H1 (cell line): ENCODE measurements around the gene PHLPP1. TPM values are rescaled to one million over a fixed set of nuclear protein-coding genes. Genes with fewer than 3 reads are reported as not detected.

Experiments
- CTCF ChIA-PET: fragments of 300-600 bp; sonication (Branson Sonifier 250); formaldehyde crosslinking; loops from one replicate; lab custom pipeline; 2021; ENCODE audit not compliant: partially characterized antibody; lab: Charles Lee
- POLR2A ChIA-PET: fragments of 300-600 bp; sonication (Branson Sonifier 250); formaldehyde crosslinking; loops from one replicate; lab custom pipeline; 2021; ENCODE audit warnings: inconsistent platforms; ENCODE audit not compliant: partially characterized antibody; lab: Charles Lee
- DNase-seq, 2 experiments: peaks; one replicate each; pipeline versions ENCODE4 v3.0.0 to v3.0.0-alpha.2; 2010 to 2022; ENCODE audit warnings: low spot score in 2 of 2, low read depth in 1 of 2, mixed read lengths in 1 of 2
- FAIRE-seq: peaks from 2 replicates; lab custom pipeline; 2011; peaks lifted over from hg19 to GRCh38; lab: Jason Lieb, UNC
- H2AFZ ChIP-seq: 2 replicates; pipeline ENCODE4 v1.8.1; 2012; ENCODE audit warnings: low read length, inconsistent platforms
- H2AK5ac ChIP-seq: 2 replicates; pipeline ENCODE4 v1.6.1; 2013; ENCODE audit warnings: low read depth, low read length
- H2BK120ac ChIP-seq: replicated peaks from 2 replicates; pipeline ENCODE3; 2013; ENCODE audit warnings: low read depth, low read length, inconsistent platforms
- H2BK12ac ChIP-seq: 2 replicates; pipeline ENCODE4 v1.6.1; 2013; ENCODE audit warnings: low read depth, low read length
- H2BK15ac ChIP-seq: 2 replicates; pipeline ENCODE4 v1.6.1; 2013; ENCODE audit warnings: low read length
- H2BK20ac ChIP-seq: 2 replicates; pipeline ENCODE4 v1.6.1; 2013; ENCODE audit warnings: low read length
- H2BK5ac ChIP-seq: 2 replicates; pipeline ENCODE4 v1.6.1; 2013; ENCODE audit warnings: low read depth, low read length
- H3K14ac ChIP-seq: 2 replicates; pipeline ENCODE4 v1.6.1; 2013; ENCODE audit warnings: inconsistent platforms; ENCODE audit not compliant: insufficient read length
- H3K18ac ChIP-seq: 2 replicates; pipeline ENCODE4 v1.6.1; 2013; ENCODE audit warnings: low read length; ENCODE audit errors: extremely low read depth
- H3K23ac ChIP-seq: 2 replicates; pipeline ENCODE4 v1.6.1; 2013; ENCODE audit warnings: inconsistent platforms; ENCODE audit not compliant: insufficient read length
- H3K23me2 ChIP-seq: 2 replicates; pipeline ENCODE4 v1.6.1; 2013; ENCODE audit warnings: low read depth, low read length
- H3K27ac ChIP-seq: 2 replicates; pipeline ENCODE4 v1.6.1; 2011; ENCODE audit warnings: low read depth, low read length, inconsistent platforms
- H3K27me3 ChIP-seq, 4 experiments: replicated peaks in 1 of 4; 1 replicate in 1 of 4; 2 replicates in 3 of 4; pipeline versions ENCODE4 v1.6.1 to v1.8.1; 2011 to 2013; ENCODE audit warnings: low read length in 3 of 4, mild to moderate bottlenecking in 3 of 4, inconsistent platforms in 2 of 4, mixed read lengths in 2 of 4, moderate library complexity in 1 of 4; ENCODE audit not compliant: control insufficient read depth in 3 of 4, insufficient read depth in 3 of 4; ENCODE audit errors: extremely low read depth in 1 of 4
- H3K36me3 ChIP-seq, 4 experiments: 2 replicates each; pipeline versions ENCODE4 v1.6.1 to v1.8.1; 2011 to 2013; ENCODE audit warnings: mild to moderate bottlenecking in 4 of 4, low read length in 3 of 4, moderate library complexity in 2 of 4, control low read depth in 1 of 4, inconsistent platforms in 1 of 4; ENCODE audit not compliant: insufficient read depth in 4 of 4, control insufficient read depth in 2 of 4
- H3K4ac ChIP-seq: replicated peaks from 2 replicates; pipeline ENCODE3; 2013; ENCODE audit warnings: low read length, low read depth, mixed read lengths, inconsistent platforms; ENCODE audit not compliant: insufficient read length
- H3K4me1 ChIP-seq, 4 experiments: replicated peaks in 1 of 4; 1 replicate in 1 of 4; 2 replicates in 3 of 4; pipeline versions ENCODE4 v1.6.1 to v1.8.1; 2011 to 2013; ENCODE audit warnings: low read length in 3 of 4, inconsistent platforms in 2 of 4, mixed read lengths in 1 of 4; ENCODE audit not compliant: insufficient read depth in 4 of 4, control insufficient read depth in 3 of 4
- H3K4me2 ChIP-seq, 2 experiments: 2 replicates each; pipeline versions ENCODE4 v1.6.1 to v1.8.1; 2011 to 2013; ENCODE audit warnings: low read depth in 2 of 2, low read length in 2 of 2, control low read depth in 1 of 2, inconsistent platforms in 1 of 2, mild to moderate bottlenecking in 1 of 2; ENCODE audit not compliant: insufficient read depth in 1 of 2
- H3K4me3 ChIP-seq, 4 experiments: fragments of 200-600, 300-600 bp in 1 of 4; sonication (generic), shearing (Covaris generic), sonication (Bioruptor Twin) in 1 of 4; 2 replicates each; pipeline versions ENCODE4 v1.5.1 to v1.8.1; 2011 to 2016; ENCODE audit warnings: low read length in 4 of 4, low read depth in 3 of 4, control low read depth in 2 of 4, inconsistent platforms in 2 of 4, mild to moderate bottlenecking in 2 of 4, mixed read lengths in 1 of 4, moderate library complexity in 1 of 4; ENCODE audit not compliant: insufficient read depth in 2 of 4; ENCODE audit errors: extremely low read depth in 1 of 4
- H3K56ac ChIP-seq: replicated peaks from 2 replicates; pipeline ENCODE3; 2013; ENCODE audit warnings: low read depth, mild to moderate bottlenecking, mixed read lengths, low read length, inconsistent platforms; ENCODE audit not compliant: insufficient read length
- H3K79me1 ChIP-seq: 2 replicates; pipeline ENCODE4 v1.6.1; 2013; ENCODE audit warnings: low read depth, low read length, control low read depth
- H3K79me2 ChIP-seq, 2 experiments: 2 replicates each; pipeline versions ENCODE4 v1.6.1 to v1.8.1; 2012 to 2013; ENCODE audit warnings: low read length in 2 of 2, mild to moderate bottlenecking in 2 of 2, inconsistent platforms in 1 of 2; ENCODE audit not compliant: insufficient read depth in 2 of 2, control insufficient read depth in 1 of 2
- H3K9ac ChIP-seq, 4 experiments: replicated peaks in 1 of 4; 1 replicate in 1 of 4; 2 replicates in 3 of 4; pipeline versions ENCODE4 v1.6.1 to v1.8.1; 2011 to 2013; ENCODE audit warnings: low read depth in 3 of 4, low read length in 3 of 4, control low read depth in 2 of 4, mild to moderate bottlenecking in 2 of 4, moderate library complexity in 2 of 4, inconsistent platforms in 1 of 4; ENCODE audit errors: extremely low read depth in 1 of 4
- H3K9me3 ChIP-seq, 2 experiments: 2 replicates each; pipeline versions ENCODE4 v1.6.1 to v1.8.1; 2012 to 2013; ENCODE audit warnings: mild to moderate bottlenecking in 2 of 2, moderate library complexity in 2 of 2, control low read depth in 1 of 2, inconsistent platforms in 1 of 2, low read depth in 1 of 2, low read length in 1 of 2, mixed read lengths in 1 of 2; ENCODE audit not compliant: insufficient read depth in 2 of 2
- H4K20me1 ChIP-seq, 2 experiments: replicated peaks in 1 of 2; 2 replicates each; pipeline versions ENCODE3 to v1.8.1; 2011 to 2013; ENCODE audit warnings: inconsistent platforms in 2 of 2, low read length in 2 of 2, mild to moderate bottlenecking in 1 of 2; ENCODE audit not compliant: insufficient read depth in 2 of 2, control insufficient read depth in 1 of 2
- H4K5ac ChIP-seq: 2 replicates; pipeline ENCODE4 v1.6.1; 2013; ENCODE audit warnings: low read length, low read depth, mixed read lengths, inconsistent platforms; ENCODE audit not compliant: insufficient read length
- H4K8ac ChIP-seq: 2 replicates; pipeline ENCODE4 v1.8.0; 2013; ENCODE audit warnings: mild to moderate bottlenecking, moderate library complexity, low read length, inconsistent platforms; ENCODE audit not compliant: insufficient read depth; ENCODE audit errors: extremely low read depth
- H4K91ac ChIP-seq: replicated peaks from 2 replicates; pipeline ENCODE3; 2013; ENCODE audit warnings: low read length, mixed read lengths, inconsistent platforms; ENCODE audit not compliant: insufficient read length
- RNF2 ChIP-seq: fragments of 200-900, 300-1000 bp; sonication (generic); IDR thresholded peaks from 2 replicates; pipeline ENCODE4 v1.7.1; 2016; ENCODE audit warnings: borderline replicate concordance, low read depth, mild to moderate bottlenecking, antibody characterized with exemption, low read length; ENCODE audit not compliant: poor library complexity, severe bottlenecking; ENCODE audit errors: missing control alignments
- SIX5 ChIP-seq: IDR thresholded peaks from 2 replicates; pipeline ENCODE4 v1.6.1; 2011; ENCODE audit warnings: mild to moderate bottlenecking, low read depth, low read length
- SP1 ChIP-seq: IDR thresholded peaks from 2 replicates; pipeline ENCODE4 v1.6.1; 2011; ENCODE audit warnings: low read depth, low read length
- SP4 ChIP-seq: IDR thresholded peaks from 2 replicates; pipeline ENCODE4 v1.6.1; 2012; ENCODE audit warnings: low read length, inconsistent platforms
- SRF ChIP-seq: IDR thresholded peaks from 2 replicates; pipeline ENCODE4 v1.6.1; 2011; ENCODE audit warnings: mild to moderate bottlenecking, low read depth, low read length, moderate library complexity
- WGBS, 2 experiments: shearing (Covaris generic) in 1 of 2; methylation state at CpG; one replicate each; pipeline versions ENCODE4 v1.1.6 to v1.1.7; 2013 to 2015; ENCODE audit warnings: low lambda C conversion rate in 2 of 2, mixed read lengths in 2 of 2, inconsistent platforms in 1 of 2, low coverage in 1 of 2, missing lambda C conversion rate in 1 of 2; ENCODE audit not compliant: insufficient replicate concordance in 2 of 2, insufficient coverage in 1 of 2, insufficient read length in 1 of 2; ENCODE audit errors: extremely low coverage in 1 of 2, missing lambda C conversion rate in 1 of 2; 5-methylcytosine and 5-hydroxymethylcytosine counted together
- polyA plus RNA-seq, 7 experiments: library from polyadenylated mRNA; depleted of rRNA in 3 of 7; stranded (reverse) in 5 of 7; unstranded in 2 of 7; fragments of >200 nt in 5 of 7; fragments of 200-250 nt in 2 of 7; gene quantifications; 1 replicate in 5 of 7; 2 replicates in 1 of 7; 4 replicates in 1 of 7; pipeline versions ENCODE4 v1.2.1 to v1.2.3, GENCODE V29; 2011 to 2013; ENCODE audit warnings: missing spikeins in 2 of 7, mixed read lengths in 2 of 7
- total RNA-seq: library from RNA; stranded (reverse); fragmentation: NEBNext Ultra II Directional; extraction: Animal tissue kit (Norgen Biotek cat#: 25700); gene quantifications from 2 replicates; pipeline ENCODE4 v1.2.1, GENCODE V29; 2021

The PHLPP1 gene
- total and polyA plus RNA-seq, 2 of the 8 experiments (the other 6 are each of a cell fraction or from before 2014, with no cell fraction given), result 28.0 to 66.3 TPM

GRCh38 chr18:62998443-62998842 lies 283.1 kb downstream of the PHLPP1 start:
- FAIRE-seq, result no peak
- Histone ChIP-seq H3K23me2 (no peaks in the 10 kb centered on the region), H3K18ac (no peak overlapping the region), H3K9me3 (no peaks in the 10 kb centered on the region), H3K4me2 (no peak overlapping the region), H3K27ac (no peak overlapping the region), H2BK5ac (no peak overlapping the region; the same call in 1 of the 2 replicates), H3K4ac (no peak overlapping the region), H2AFZ (no peak overlapping the region), H2AK5ac (no peak overlapping the region), H2BK15ac (no peak overlapping the region), H4K8ac (no peak overlapping the region), H3K9ac (no peak overlapping the region)
- DNase-seq, result no peak
- POLR2A ChIA-PET, result no interaction called here
- TF ChIP-seq SRF, result no peak
- no peak for TF ChIP-seq SIX5
- TF ChIP-seq RNF2, result no peak
- no peak for TF ChIP-seq SP1
- no peak for TF ChIP-seq SP4
- TF ChIP-seq, all 59 proteins: peak for 0
- Histone ChIP-seq H3K23ac (no peak overlapping the region), H3K56ac (peak overlapping the region; percentile 8), H3K4me1 (no peaks in the 10 kb centered on the region), H3K36me3 (no peaks in the 10 kb centered on the region), H2BK20ac (no peak overlapping the region), H3K4me3 (no peak overlapping the region), H4K20me1 (no peaks in the 10 kb centered on the region), H2BK12ac (no peak overlapping the region), H3K27me3 (no peaks in the 10 kb centered on the region), H4K91ac (no peak overlapping the region), H3K79me2 (no peaks in the 10 kb centered on the region), H3K79me1 (no peaks in the 10 kb centered on the region), H3K14ac (no peak overlapping the region), H4K5ac (no peak overlapping the region), H2BK120ac (no peak overlapping the region)
- CTCF ChIA-PET, result interaction anchor here (1.2 to 2.6 kb wide), 4 partner anchors 15 to 414 kb away, joined by 3 to 11 read pairs (median 5); no protein-coding TSS in a partner anchor
- 99% methylated on average over 7 of the region's 7 CpGs; no CpG with 5 or more reads in 1 of the 2 experiments for WGBS, 2 experiments
